HFFc6 (cell line): Measurements from ENCODE around the gene GSTM2. TPM values are rescaled to one million over a fixed set of nuclear protein-coding genes. Genes with fewer than 3 reads are reported as not detected.

Source experiments
- DNase-seq: peaks from one replicate; pipeline ENCODE4 v3.0.0-alpha.2; 2018
- H3K27ac Mint-ChIP-seq: 2 replicates; pipeline ENCODE4 v1.8.0; 2020; ENCODE audit warnings: mild to moderate bottlenecking, mixed read lengths
- H3K27me3 Mint-ChIP-seq: 2 replicates; pipeline ENCODE4 v1.8.0; 2021; ENCODE audit warnings: mild to moderate bottlenecking, moderate library complexity, mixed read lengths; ENCODE audit not compliant: insufficient read depth
- H3K36me3 Mint-ChIP-seq: 2 replicates; pipeline ENCODE4 v1.8.0; 2021; ENCODE audit warnings: low read depth, mixed read lengths
- H3K4me1 Mint-ChIP-seq: 2 replicates; pipeline ENCODE4 v1.8.0; 2020; ENCODE audit warnings: low read depth, mixed read lengths
- H3K4me3 Mint-ChIP-seq: 2 replicates; pipeline ENCODE4 v1.8.0; 2020; ENCODE audit warnings: mild to moderate bottlenecking, moderate library complexity, mixed read lengths
- H3K9me3 Mint-ChIP-seq: 2 replicates; pipeline ENCODE4 v1.8.0; 2020; ENCODE audit warnings: mild to moderate bottlenecking, mixed read lengths
- total RNA-seq, 6 experiments: library from RNA; stranded (reverse); fragmentation: NEBNext Ultra II Directional; extraction: Animal tissue kit (Norgen Biotek cat#: 25700); gene quantifications; 2 replicates in 1 of 6; 3 replicates in 5 of 6; pipeline ENCODE4 v1.2.3, GENCODE V29; 2021
- TF ChIP-seq, protein P1 (sequence below): fragments of 200-600 bp; sonication (generic); IDR thresholded peaks from 2 replicates; pipeline ENCODE4 v1.5.0; 2021; ENCODE audit warnings: antibody characterized with exemption, mild to moderate bottlenecking

Gene GSTM2
- total RNA-seq, 6 experiments from 2014 or later: 32.4 to 53.4 (median 46.1) TPM

DNA sequence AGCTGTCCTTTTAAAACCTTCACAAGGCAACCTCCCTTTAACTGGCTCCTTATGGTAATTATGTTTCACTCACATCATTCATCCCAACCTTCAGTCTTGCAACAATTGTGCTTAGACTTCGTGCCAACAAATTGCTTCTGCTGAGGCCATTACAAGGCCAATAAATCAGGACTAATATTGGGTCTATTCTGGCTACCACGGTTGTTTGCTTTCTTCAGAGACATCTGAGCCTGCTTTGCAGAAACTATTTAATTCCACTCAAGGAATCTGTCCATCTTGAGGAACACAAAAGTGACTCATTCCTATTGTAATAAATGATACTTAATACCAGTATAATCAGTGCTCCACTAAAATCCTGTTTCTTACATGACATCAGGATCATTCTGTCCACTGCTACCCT is 14.6 kb upstream of the GSTM2 start:
- peaks cover 2% of the 10 kb centered on the region for H3K27me3 Mint-ChIP-seq
- TF ChIP-seq, protein P1, sequence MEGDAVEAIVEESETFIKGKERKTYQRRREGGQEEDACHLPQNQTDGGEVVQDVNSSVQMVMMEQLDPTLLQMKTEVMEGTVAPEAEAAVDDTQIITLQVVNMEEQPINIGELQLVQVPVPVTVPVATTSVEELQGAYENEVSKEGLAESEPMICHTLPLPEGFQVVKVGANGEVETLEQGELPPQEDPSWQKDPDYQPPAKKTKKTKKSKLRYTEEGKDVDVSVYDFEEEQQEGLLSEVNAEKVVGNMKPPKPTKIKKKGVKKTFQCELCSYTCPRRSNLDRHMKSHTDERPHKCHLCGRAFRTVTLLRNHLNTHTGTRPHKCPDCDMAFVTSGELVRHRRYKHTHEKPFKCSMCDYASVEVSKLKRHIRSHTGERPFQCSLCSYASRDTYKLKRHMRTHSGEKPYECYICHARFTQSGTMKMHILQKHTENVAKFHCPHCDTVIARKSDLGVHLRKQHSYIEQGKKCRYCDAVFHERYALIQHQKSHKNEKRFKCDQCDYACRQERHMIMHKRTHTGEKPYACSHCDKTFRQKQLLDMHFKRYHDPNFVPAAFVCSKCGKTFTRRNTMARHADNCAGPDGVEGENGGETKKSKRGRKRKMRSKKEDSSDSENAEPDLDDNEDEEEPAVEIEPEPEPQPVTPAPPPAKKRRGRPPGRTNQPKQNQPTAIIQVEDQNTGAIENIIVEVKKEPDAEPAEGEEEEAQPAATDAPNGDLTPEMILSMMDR: no peak
- H3K4me1 Mint-ChIP-seq: peaks cover 46% of the 10 kb centered on the region
- no peaks in the 10 kb centered on the region for H3K36me3 Mint-ChIP-seq
- no peak for DNase-seq
- H3K27ac Mint-ChIP-seq: no peak overlapping the region
- H3K4me3 Mint-ChIP-seq: no peak overlapping the region
- H3K9me3 Mint-ChIP-seq: no peaks in the 10 kb centered on the region

DNA sequence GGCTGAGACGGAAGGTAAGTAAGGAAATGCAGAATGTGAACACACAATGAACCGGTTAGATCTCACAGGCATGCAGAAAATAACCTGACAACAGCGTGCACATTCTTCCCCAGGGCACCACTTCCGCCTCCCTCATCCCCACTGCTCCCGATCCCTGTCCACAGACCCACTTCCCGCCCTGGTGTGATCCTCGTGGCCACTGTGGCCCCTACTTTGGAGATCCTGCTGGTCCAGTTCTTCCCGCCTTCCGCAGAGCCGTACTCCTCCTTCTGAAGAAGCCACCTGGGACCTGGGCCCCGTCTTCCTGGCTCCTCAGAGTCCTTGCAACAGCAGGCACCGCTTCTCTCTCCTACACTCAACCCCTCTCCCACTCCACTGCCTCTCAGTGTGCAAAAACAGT is 13.3 kb upstream of the GSTM2 start:
- TF ChIP-seq, protein P1: no peak
- Mint-ChIP-seq H3K4me1 (peaks cover 38% of the 10 kb centered on the region), H3K9me3 (no peaks in the 10 kb centered on the region), H3K36me3 (0 out of 2 replicates have a peak, but pooled peaks cover 9% of the 10 kb centered on the region), H3K27ac (no peak overlapping the region; the same call in 1 of the 2 replicates), H3K27me3 (peaks cover 2% of the 10 kb centered on the region), H3K4me3 (no peak overlapping the region)
- DNase-seq: no peak

DNA sequence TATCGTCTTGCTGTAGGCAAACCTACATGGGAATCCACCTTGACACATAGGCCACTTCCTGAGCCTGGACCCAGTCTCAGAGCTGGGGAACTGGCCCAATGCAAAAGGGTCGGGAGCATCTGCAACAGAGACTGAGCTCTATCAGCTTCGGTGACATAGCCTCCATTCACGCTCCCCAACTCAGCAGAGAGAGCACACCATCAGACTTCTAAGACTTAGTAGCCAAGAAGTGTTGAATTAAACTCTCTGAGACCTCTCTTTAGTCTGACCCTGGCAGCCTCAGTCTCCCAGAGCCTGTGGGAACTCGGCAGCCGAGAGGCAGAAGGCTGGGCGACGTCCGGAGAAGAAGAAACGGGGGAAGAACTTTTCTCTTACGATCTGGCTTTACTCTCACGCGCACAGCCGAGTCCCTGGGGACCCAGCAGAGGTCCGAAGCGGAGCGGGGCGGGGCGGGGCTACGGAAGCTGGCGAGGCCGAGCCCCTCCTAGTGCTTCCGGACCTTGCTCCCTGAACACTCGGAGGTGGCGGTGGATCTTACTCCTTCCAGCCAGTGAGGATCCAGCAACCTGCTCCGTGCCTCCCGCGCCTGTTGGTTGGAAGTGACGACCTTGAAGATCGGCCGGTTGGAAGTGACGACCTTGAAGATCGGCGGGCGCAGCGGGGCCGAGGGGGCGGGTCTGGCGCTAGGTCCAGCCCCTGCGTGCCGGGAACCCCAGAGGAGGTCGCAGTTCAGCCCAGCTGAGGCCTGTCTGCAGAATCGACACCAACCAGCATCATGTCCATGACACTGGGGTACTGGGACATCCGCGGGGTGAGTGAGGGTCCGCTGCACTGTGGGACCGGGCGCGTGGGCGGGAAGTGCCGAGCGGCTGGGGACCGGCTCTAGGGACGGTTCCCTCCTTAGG is 12.0 kb upstream of the GSTM2 start, which contains the start of gene GSTM4:
TSS of gene GSTM4 (plus strand) at position 485 of the 905 bp plus-strand sequence. CDS start at position 776, 291 bp downstream.
- Mint-ChIP-seq H3K9me3 (no peaks in the 10 kb centered on the region), H3K4me3 (peak within 1 kb of the TSS; percentile 96), H3K27ac (peak within 1 kb of the TSS; percentile 84), H3K27me3 (peaks cover 2% of the 10 kb centered on the region), H3K36me3 (0 out of 2 replicates have a peak, but pooled peaks cover 9% of the 10 kb centered on the region), H3K4me1 (peaks cover 25% of the 10 kb centered on the region)
- TF ChIP-seq, protein P1: no peak
- DNase-seq: peak; percentile 54

DNA sequence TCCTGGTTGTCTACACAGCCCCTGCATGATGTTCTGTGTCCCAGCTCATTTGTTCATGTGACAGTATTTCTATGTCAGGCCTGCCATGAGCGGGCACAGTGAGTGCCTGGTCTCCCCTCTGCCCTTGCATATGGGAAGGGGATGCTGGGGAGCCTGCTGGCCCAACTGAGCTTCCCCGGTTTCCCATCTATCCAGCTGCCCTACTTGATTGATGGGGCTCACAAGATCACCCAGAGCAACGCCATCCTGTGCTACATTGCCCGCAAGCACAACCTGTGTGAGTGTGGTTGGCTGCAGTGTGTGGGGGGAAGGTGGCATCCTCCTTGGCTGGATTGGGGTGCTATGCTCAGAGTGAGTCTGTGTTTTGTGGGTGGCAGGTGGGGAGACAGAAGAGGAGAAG is 10.5 kb upstream of the GSTM2 start:
- no peaks in the 10 kb centered on the region; the same call in 1 of the 2 replicates for H3K27me3 Mint-ChIP-seq
- no peak for DNase-seq
- H3K9me3 Mint-ChIP-seq: no peaks in the 10 kb centered on the region
- no peak overlapping the region for H3K4me3 Mint-ChIP-seq
- 0 out of 2 replicates have a peak, but pooled peaks cover 9% of the 10 kb centered on the region for H3K36me3 Mint-ChIP-seq
- H3K27ac Mint-ChIP-seq: no peak overlapping the region
- TF ChIP-seq, protein P1: no peak
- H3K4me1 Mint-ChIP-seq: peaks cover 20% of the 10 kb centered on the region

DNA sequence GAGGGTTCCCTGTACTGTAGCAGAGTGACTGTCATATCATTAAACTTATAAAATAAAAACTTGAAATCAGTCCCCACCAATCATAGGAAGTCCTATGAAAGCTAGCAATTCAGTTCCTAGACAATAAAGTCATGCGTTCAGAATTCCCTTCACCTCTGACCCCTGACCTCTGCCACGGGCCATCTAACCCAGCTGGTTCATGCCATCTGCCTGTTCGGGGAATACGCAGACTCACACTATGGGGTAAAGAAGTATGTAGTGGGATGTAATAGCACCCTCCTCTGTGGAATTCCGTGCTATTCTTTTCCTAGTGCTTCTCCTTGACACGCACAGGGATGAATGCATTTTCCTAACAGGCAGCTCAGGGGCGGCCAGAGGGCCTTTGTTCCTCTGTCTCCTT is 9.9 kb upstream of the GSTM2 start:
- TF ChIP-seq, protein P1: no peak
- Mint-ChIP-seq H3K4me3 (no peak overlapping the region), H3K27me3 (no peaks in the 10 kb centered on the region; the same call in 1 of the 2 replicates), H3K4me1 (peaks cover 24% of the 10 kb centered on the region), H3K27ac (no peak overlapping the region), H3K9me3 (no peaks in the 10 kb centered on the region), H3K36me3 (0 out of 2 replicates have a peak, but pooled peaks cover 9% of the 10 kb centered on the region)
- no peak for DNase-seq
